ENCODE data around the gene ASPSCR1. TPM values are rescaled to one million over a fixed set of nuclear protein-coding genes. Genes with fewer than 3 reads are reported as not detected.
A peak's percentile ranks its signal among the peaks of the same experiment; 100 is the strongest.

ASPSCR1 gene
- total and polyA plus RNA-seq, 8 donors = 11.7 to 143 (median 55.6) TPM

- intact Hi-C loops (cut with DNase I; ENCODE audit: low total_unique reads) = no loop called here
- DNase-seq = no peak
- H3K27me3 ChIP-seq = no peaks in the 10 kb centered on the region
- no peak overlapping the region for H3K4me3 ChIP-seq
- H3K9me3 ChIP-seq = no peaks in the 10 kb centered on the region
- no peak overlapping the region for H3K27ac ChIP-seq
- H3K4me1 ChIP-seq = peaks cover 15 to 25% (median 19%) of the 10 kb centered on the region in 4 donors
- peaks cover 12 to 70% (median 62%) of the 10 kb centered on the region in 4 donors for H3K36me3 ChIP-seq
- 89 to 91% (median 90%) methylated on average over 26 of the region's 26 CpGs for WGBS, 5 donors
- TF ChIP-seq POLR2AphosphoS5 (IDR thresholded peaks at IDR 0.05) (no peak), POLR2A (IDR thresholded peaks at IDR 0.05) (no peak), EP300 (IDR thresholded peaks at IDR 0.05) (no peak), CTCF (IDR thresholded peaks at IDR 0.05) (no peak)
Measured at GRCh38 chr17:81987161-81987770, 9.8 kb downstream of the ASPSCR1 start.

GRCh38 chr17:81990836-81991683, 13.6 kb downstream of the ASPSCR1 start:
- H3K27ac ChIP-seq = peak overlapping the region; percentile 61 to 77 (median 76)
- intact Hi-C loops (cut with DNase I; ENCODE audit: low total_unique reads) = no loop called here
- H3K9me3 ChIP-seq = no peaks in the 10 kb centered on the region
- H3K27me3 ChIP-seq = no peaks in the 10 kb centered on the region
- peaks cover 0 to 59% (median 35%) of the 10 kb centered on the region in 4 donors for H3K36me3 ChIP-seq
- no peak overlapping the region for H3K4me3 ChIP-seq
- DNase-seq = no peak
- no peak for TF ChIP-seq EP300 (IDR thresholded peaks at IDR 0.05)
- TF ChIP-seq POLR2AphosphoS5 (IDR thresholded peaks at IDR 0.05) = no peak
- no peak for TF ChIP-seq POLR2A (IDR thresholded peaks at IDR 0.05)
- TF ChIP-seq CTCF (IDR thresholded peaks at IDR 0.05) = no peak
- 45 to 66% (median 55%) methylated on average over 20 to 25 of the region's 25 CpGs for WGBS, 5 donors
- peaks cover 20 to 53% (median 51%) of the 10 kb centered on the region in 4 donors for H3K4me1 ChIP-seq

GRCh38 chr17:81991684-81992305, 14.4 kb downstream of the ASPSCR1 start:
- Histone ChIP-seq H3K36me3 (peaks cover 0 to 59% (median 34%) of the 10 kb centered on the region in 4 donors), H3K4me3 (peak overlapping the region in 3 of 4 donors; percentile 17 to 28 (median 22)), H3K9me3 (no peaks in the 10 kb centered on the region), H3K4me1 (peaks cover 20 to 53% (median 51%) of the 10 kb centered on the region in 4 donors), H3K27ac (peak overlapping the region; percentile 61 to 77 (median 76)), H3K27me3 (no peaks in the 10 kb centered on the region)
- intact Hi-C loops (cut with DNase I; ENCODE audit: low total_unique reads) = no loop called here
- 20 to 28% (median 22%) methylated on average over 13 to 31 of the region's 31 CpGs for WGBS, 5 donors
- TF ChIP-seq CTCF (IDR thresholded peaks at IDR 0.05) (peak in 1 of 7 experiments; percentile 25), POLR2A (IDR thresholded peaks at IDR 0.05) (no peak), POLR2AphosphoS5 (IDR thresholded peaks at IDR 0.05) (peak; percentile 4 to 78 (median 72)), EP300 (IDR thresholded peaks at IDR 0.05) (no peak)
- peak; percentile 92 to 96 for DNase-seq

All from stomach (tissue), 9 donors.